ENCODE measurements around the gene GXYLT2.

DNA sequence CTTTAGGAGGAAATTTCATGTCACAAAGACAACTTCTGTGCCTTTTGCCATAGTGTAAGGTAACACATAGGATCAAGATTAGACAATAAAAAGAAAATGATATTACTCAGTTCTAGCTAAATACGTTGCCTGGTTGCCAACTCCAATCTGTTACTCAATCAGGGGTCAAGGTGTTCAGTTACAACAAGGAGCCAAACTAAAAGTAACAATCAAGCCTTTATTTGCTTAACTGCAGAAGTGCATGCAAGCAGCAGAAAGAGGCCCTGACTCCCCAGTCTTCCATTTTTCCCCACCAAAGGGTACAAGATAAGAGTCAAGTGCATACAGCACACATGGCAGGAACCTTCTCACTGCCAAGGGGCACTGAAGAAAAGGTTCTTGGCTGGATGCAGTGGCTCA, 80.4 kb downstream of the GXYLT2 start:
- TF ChIP-seq, protein P1, sequence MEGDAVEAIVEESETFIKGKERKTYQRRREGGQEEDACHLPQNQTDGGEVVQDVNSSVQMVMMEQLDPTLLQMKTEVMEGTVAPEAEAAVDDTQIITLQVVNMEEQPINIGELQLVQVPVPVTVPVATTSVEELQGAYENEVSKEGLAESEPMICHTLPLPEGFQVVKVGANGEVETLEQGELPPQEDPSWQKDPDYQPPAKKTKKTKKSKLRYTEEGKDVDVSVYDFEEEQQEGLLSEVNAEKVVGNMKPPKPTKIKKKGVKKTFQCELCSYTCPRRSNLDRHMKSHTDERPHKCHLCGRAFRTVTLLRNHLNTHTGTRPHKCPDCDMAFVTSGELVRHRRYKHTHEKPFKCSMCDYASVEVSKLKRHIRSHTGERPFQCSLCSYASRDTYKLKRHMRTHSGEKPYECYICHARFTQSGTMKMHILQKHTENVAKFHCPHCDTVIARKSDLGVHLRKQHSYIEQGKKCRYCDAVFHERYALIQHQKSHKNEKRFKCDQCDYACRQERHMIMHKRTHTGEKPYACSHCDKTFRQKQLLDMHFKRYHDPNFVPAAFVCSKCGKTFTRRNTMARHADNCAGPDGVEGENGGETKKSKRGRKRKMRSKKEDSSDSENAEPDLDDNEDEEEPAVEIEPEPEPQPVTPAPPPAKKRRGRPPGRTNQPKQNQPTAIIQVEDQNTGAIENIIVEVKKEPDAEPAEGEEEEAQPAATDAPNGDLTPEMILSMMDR (IDR thresholded peaks at IDR 0.05) = no peak
- TF ChIP-seq POLR2A (IDR thresholded peaks at IDR 0.05) = no peak
- TF ChIP-seq POLR2AphosphoS5 (IDR thresholded peaks at IDR 0.05; ENCODE audit: insufficient read depth in 1 of 2, low read depth in 1 of 2) = no peak
